HG03354 (cell line): ENCODE results near the gene MISFA.
"Not testable (repeated sequence)": the region's sequence is repeated elsewhere in the genome, so short reads cannot be mapped to it uniquely, and the experiment has no call there.

ENCODE experiments used
- ATAC-seq: cut with Tn5 transposase; IDR thresholded peaks from one replicate; pipeline ENCODE4 v1.9.1; 2021; ENCODE audit warnings: mild to moderate bottlenecking; ENCODE audit not compliant: unreplicated experiment, poor library complexity, severe bottlenecking

Gene MISFA

GRCh38 chr11:18599739-18600230 lies at the start of gene MISFA:
Gene MISFA (plus strand): TSS chr11:18599789. CDS start chr11:18599929, 140 bp downstream.
- no peak for ATAC-seq

DNA sequence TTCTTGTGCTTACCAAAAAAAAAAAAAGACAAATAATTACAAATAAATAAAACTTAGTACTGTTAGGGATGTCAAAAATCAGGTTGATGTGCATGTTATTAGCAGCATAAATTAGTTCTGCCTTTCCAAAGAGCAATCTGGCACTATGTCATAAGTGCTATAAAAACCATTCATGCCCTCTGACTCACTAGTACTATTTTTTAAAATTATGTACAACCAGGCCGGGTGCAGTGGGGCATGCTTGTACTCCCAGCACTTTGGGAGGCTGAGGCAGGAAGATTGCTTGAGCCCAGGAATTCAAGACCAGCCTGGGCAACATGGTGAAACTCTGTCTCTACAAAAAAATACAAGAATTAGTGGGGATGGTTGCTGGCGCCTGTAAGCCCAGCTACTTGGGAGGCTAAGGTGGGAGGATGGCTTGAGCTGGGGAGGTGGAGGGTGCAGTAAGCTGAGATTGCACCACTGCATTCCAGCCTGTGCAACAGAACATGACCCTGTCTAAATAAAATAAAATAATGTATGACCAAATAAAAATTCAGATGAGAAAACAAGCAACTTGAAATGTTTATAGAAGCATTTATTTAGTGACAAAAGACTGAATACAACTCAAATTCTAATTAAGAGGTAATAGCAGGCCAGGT lies 36.4 kb upstream of the MISFA start:
- ATAC-seq, result no peak

DNA sequence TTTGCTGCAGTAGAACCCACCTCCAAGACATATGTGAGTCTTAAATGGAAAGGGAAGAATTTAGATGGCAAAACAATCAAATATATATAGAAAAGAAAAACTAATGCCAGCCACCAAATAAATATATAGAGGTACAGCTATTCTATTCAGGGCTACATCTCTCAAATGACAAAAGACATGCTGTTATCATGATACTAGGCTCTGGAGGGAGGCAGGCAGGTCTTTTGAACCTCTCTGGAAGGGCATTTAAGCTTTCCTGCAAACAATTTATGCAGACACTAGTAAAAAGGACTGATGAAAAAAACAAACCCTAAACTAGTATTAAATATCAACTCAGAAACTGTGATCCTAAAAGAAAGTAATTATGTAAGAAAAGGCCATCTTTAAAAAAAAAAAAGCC lies 35.4 kb upstream of the MISFA start:
- ATAC-seq, result no peak

DNA sequence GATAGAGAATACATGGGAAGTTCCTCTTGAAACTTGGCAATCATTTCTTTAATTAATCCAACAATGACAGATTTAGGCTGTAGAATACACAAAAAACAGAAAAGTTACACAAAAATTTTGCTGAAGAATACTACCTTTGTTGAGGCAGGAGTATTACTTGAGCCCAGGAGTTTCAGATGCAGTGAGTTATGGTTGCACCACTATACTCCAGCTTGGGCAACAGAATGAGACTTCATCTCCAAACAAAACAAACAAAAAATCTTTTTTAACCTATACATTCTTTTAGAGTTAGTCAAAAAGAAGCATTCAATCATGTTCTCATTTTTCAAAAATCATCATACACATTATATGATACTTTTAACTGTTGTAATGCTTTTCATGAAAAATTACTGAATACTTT lies 33.2 kb upstream of the MISFA start:
- ATAC-seq, result no peak

- no peak for ATAC-seq
These were observed 32.5 kb upstream of the MISFA start for GRCh38 chr11:18567081-18567480.

DNA sequence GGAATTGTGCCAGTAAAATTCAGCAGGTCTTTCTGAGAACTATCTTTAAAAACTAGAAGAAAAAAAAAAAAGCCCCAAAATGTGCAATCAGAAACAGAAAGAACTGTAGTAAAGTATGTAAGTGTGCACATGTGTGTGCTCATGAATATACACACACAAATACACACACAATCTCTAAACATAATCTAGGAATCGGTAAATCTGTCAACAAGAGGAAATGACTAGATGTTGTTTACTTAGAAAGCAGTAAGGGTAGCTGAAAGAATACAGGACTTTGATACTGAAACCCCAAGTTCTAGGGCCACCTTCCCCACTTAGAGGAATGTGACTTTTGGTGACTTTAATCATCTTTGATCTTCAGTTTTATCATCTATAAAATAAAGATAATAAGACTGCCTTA lies 24.2 kb upstream of the MISFA start:
- ATAC-seq, result no peak

GRCh38 chr11:18578975-18579598 lies 20.5 kb upstream of the MISFA start:
- peak; percentile 66 for ATAC-seq

- no peak for ATAC-seq
These were observed 19.3 kb upstream of the MISFA start for GRCh38 chr11:18580113-18580766.

DNA sequence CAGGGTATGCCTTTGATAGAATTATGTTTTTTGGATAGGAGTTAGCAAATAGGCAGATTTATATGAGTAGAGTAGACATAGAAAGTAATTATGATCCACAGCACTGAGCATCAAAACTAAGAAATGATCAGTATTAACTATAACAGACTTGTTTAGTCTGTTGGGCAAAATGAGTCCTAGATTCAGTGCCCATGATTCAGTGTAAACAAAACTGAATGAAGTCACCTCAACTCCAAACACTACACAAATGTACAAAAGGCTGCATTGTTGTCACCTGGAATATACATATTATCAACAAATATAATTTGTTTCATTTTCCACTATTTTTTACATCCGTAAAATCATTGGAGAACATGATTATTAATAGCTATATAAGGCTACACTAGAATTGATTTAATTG lies 17.8 kb upstream of the MISFA start:
- ATAC-seq, result no peak

DNA sequence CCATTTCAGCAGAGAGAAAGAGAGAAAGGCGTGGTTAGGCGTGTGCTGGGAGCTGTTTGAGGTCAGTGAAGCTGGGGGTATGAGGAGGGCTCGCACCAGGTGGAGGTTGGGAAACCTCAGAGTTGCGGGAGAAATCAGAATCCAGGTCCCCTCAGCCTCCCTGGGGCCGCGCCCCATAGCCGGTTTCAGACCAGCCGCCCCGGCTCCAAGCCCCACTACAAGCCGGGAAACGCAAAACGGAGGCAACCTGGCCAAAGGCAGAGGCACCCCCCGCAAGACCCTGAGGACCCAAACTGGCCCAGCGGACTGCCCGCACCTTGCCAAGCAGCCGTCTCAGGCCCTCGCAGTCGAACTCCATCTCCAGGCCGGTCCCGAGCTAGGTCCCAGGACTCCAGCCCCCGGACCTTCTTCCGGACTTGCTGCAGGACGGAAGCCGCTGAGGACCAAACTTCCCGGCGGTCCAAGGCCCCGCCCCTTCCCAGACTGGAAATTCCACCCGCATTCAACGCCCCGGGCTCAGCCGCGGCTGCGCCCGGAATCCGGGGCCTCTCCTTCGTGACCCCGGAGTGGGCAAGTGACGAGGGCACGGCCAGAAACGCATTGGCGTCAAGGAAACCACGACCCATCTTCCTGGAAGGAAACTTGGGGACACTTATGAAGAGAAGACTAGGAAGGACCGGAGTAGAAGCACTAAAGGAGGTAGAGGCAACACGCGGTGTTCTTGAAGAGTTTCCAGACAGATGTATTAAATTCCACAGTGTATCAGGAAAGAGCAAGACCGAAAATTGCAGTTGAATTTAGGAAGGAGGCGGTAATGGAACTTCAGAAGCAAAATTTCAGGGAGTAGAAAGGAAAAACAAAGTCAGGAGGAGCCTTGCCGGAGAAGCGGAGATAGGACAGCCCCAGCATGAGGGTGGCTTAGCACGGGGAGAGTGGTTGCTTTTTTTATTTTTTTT lies 11.0 kb upstream of the MISFA start, which contains the start of gene UEVLD:
Gene UEVLD (minus strand): TSS at position 438 of the 956 bp plus-strand sequence. CDS start 80 bp downstream, at position 358.
- peak; percentile 64 for ATAC-seq

DNA sequence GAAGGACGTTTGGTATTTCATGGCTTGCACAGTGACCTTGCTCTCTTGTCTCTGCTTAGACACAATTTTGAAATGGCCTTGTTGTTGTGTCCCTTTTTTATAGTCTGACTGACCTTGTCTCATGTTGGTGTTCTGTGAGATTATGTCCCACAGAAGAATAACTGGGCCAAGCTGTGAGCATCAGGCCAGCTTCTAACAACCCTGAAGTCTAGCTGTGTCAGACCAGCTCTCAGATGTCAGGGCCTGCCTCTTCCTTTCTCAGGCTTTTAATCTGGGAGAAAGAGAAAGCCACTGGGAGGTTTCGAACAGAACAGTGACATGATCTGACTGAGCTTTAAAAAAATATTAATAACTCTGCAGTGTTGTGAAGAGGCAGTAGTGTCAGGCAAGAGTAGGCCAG lies 9.0 kb upstream of the MISFA start:
- no peak for ATAC-seq

GRCh38 chr11:18594088-18594487 lies 5.5 kb upstream of the MISFA start:
- not testable (repeated sequence) for ATAC-seq

DNA sequence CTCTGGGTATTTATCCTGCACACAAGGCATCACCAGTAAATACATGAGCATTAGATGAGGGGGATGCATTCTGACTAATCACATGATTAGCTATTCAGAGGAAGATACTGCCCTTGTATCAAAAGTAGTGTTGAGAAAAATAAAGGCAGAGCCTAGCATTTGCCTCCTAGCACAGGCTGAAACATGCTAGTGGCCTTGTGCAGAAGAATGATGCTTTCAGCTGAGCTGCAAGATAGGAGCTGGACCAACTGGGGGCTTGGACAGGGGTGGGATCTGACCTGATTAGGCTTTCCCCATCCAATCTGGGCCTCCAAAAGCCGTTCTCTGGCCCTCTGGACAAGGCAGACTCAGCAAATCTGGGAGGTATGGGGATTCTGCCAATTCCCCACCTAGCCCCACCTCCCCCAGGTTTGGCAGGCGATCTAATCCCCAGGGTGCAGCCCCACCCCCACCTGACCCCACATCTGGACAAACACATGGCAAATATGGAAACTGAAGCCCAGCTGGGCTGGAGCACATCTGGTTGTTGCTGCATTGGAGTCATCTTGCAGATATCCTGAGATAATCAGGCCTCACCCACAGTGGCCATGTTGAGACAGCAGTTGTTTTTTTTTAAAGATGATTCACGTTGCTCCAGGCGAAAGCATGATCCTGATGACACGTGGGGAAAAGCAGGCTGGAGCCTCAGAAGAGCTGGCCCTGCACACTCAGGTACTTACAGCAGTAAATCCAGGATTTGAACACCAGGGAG lies 4.4 kb upstream of the MISFA start:
- ATAC-seq, result no peak

GRCh38 chr11:18600915-18601569 lies 1.5 kb downstream of the MISFA start:
- no peak for ATAC-seq

DNA sequence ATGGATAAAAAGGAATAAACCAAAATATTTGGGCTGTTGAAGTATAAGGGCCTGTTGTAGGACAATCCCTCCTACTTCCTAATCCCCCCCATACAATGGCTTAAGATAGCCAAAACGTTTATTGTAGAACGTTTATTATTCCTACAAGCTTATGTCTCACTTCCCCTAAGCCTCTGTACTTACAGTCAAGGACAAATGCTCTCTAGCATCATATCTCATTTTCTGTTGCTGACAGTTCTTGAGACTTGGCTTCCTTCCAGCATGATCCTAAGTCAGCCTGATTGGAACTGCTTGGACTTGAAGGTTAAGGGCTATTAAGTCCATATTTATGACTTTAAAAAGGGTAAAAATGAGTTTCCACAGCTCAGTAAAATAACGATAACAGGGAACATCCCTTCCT lies 8.8 kb downstream of the MISFA start:
- ATAC-seq, result no peak

DNA sequence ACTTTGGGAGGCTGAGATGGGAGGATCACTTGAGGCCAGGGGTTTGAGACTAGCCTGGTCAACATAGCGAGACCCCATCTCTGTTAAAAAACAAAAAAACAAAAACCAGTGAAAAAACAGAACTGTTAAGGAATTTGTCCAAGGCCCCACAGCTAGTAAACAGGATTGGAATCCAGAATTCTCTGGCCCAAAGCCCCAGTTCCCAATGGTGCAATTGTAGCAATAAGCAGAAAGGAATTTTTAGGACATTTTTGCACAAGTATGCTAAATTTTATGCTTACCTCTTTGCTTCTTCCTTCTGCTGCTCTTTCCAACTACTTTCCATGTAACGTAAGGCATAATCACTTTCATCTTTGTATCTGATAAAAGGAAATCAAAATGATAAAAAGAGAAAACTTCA lies 11.6 kb downstream of the MISFA start:
- no peak for ATAC-seq

DNA sequence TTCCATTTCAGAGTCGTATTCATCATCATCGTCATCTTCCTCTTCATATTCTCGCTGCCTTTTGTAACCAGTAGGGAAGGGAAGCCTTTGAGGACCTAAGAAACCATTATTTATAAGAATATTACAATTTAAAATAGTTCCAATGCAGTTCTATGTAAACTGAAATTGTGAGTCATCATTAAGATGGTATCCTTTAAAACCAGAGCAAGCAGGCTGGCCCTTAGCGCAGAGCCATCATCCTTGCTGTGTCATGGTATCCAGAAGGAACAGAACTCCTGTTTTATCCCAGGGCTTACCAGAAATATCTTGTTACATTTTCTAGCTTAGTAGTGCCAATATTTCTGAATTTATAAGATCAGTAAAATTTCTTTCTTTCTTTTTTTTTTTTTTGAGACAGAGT lies 12.8 kb downstream of the MISFA start:
- no peak for ATAC-seq

GRCh38 chr11:18614667-18615066 lies 15.1 kb downstream of the MISFA start:
- ATAC-seq, result no peak
